B cell (primary cell): ENCODE measurements around the gene PPM1J.

Experiments used
- EZH2 ChIP-seq: IDR thresholded peaks from 2 replicates; pipeline ENCODE4 v1.6.1; 2012; ENCODE audit warnings: borderline replicate concordance, low read depth, mild to moderate bottlenecking, moderate library complexity, low read length; ENCODE audit not compliant: insufficient read depth, poor library complexity, severe bottlenecking
- TF ChIP-seq, protein P1 (sequence below): fragments of 200-600 bp; IDR thresholded peaks from one replicate; pipeline ENCODE4 v1.8.0; 2022; ENCODE audit warnings: antibody characterized with exemption, mild to moderate bottlenecking

GRCh38 chr1:112713466-112714312, 1.4 kb downstream of the PPM1J start:
- TF ChIP-seq, protein P1, sequence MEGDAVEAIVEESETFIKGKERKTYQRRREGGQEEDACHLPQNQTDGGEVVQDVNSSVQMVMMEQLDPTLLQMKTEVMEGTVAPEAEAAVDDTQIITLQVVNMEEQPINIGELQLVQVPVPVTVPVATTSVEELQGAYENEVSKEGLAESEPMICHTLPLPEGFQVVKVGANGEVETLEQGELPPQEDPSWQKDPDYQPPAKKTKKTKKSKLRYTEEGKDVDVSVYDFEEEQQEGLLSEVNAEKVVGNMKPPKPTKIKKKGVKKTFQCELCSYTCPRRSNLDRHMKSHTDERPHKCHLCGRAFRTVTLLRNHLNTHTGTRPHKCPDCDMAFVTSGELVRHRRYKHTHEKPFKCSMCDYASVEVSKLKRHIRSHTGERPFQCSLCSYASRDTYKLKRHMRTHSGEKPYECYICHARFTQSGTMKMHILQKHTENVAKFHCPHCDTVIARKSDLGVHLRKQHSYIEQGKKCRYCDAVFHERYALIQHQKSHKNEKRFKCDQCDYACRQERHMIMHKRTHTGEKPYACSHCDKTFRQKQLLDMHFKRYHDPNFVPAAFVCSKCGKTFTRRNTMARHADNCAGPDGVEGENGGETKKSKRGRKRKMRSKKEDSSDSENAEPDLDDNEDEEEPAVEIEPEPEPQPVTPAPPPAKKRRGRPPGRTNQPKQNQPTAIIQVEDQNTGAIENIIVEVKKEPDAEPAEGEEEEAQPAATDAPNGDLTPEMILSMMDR = no peak
- TF ChIP-seq EZH2 = no peak
